Smooth muscle cell (in vitro differentiated cells): ENCODE measurements around the gene ARID5B. TPM values are rescaled to one million over a fixed set of nuclear protein-coding genes. Genes with fewer than 3 reads are reported as not detected.
A peak's percentile ranks its signal among the peaks of the same experiment; 100 is the strongest.

Experiments used
- DNase-seq: peaks from one replicate; lab custom pipeline; 2025; ENCODE audit not compliant: unreplicated experiment; lab: John Stamatoyannopoulos, UW
- H2AFZ ChIP-seq: fragments of 200-600 bp; sonication (generic); 2 replicates; pipeline ENCODE4 v1.6.0; 2016; ENCODE audit warnings: antibody characterized with exemption, low read depth, mild to moderate bottlenecking
- H3F3A ChIP-seq: fragments of 200-600 bp; sonication (generic); 2 replicates; pipeline ENCODE4 v1.6.0; 2017; ENCODE audit warnings: antibody characterized with exemption, low read depth
- H3K27ac ChIP-seq: fragments of 200-600 bp; sonication (generic); 2 replicates; pipeline ENCODE4 v1.5.1; 2016; ENCODE audit warnings: low read depth, mild to moderate bottlenecking
- H3K27me3 ChIP-seq: fragments of 200-600 bp; sonication (generic); 2 replicates; pipeline ENCODE4 v1.6.1; 2016; ENCODE audit warnings: low read depth, mild to moderate bottlenecking
- H3K36me3 ChIP-seq: fragments of 200-600 bp; sonication (generic); 2 replicates; pipeline ENCODE4 v1.5.1; 2016; ENCODE audit warnings: low read depth
- H3K4me1 ChIP-seq: fragments of 200-600 bp; sonication (generic); 2 replicates; pipeline ENCODE4 v1.5.1; 2016; ENCODE audit warnings: low read depth
- H3K4me2 ChIP-seq: fragments of 200-600 bp; sonication (generic); 2 replicates; pipeline ENCODE4 v1.6.0; 2016; ENCODE audit warnings: mild to moderate bottlenecking
- H3K4me3 ChIP-seq: fragments of 200-600 bp; sonication (generic); 2 replicates; pipeline ENCODE4 v1.5.1; 2016; ENCODE audit warnings: mild to moderate bottlenecking
- H3K79me2 ChIP-seq: fragments of 200-600 bp; sonication (generic); 2 replicates; pipeline ENCODE4 v1.6.0; 2016; ENCODE audit warnings: low read depth, mild to moderate bottlenecking
- H3K9ac ChIP-seq: fragments of 200-600 bp; sonication (generic); 2 replicates; pipeline ENCODE4 v1.6.0; 2016; ENCODE audit warnings: low read depth
- H3K9me3 ChIP-seq: fragments of 200-600 bp; sonication (generic); replicated peaks from 2 replicates; pipeline ENCODE4 v1.5.1; 2016; ENCODE audit warnings: low read depth
- H4K20me1 ChIP-seq: fragments of 200-600 bp; sonication (generic); 2 replicates; pipeline ENCODE4 v1.6.0; 2016; ENCODE audit warnings: low read depth
- WGBS: methylation state at CpG from one replicate; pipeline ENCODE4 v1.1.7; 2016; ENCODE audit warnings: low lambda C conversion rate; 5-methylcytosine and 5-hydroxymethylcytosine counted together
- polyA plus RNA-seq: library from polyadenylated mRNA; unstranded; fragments of >200 nt; fragmentation: Nextera tagmentation; extraction: Ambion mirVana; gene quantifications from 2 replicates; pipeline ENCODE4 v1.2.1, GENCODE V29; 2016
- total RNA-seq: library from RNA; depleted of rRNA; stranded (reverse); fragments of >200 nt; gene quantifications from 2 replicates; pipeline ENCODE4 v1.2.3, GENCODE V29; 2014
- TF ChIP-seq, protein P1 (sequence below): fragments of 200-600 bp; sonication (generic); IDR thresholded peaks from 2 replicates; pipeline ENCODE4 v1.5.1; 2017; ENCODE audit warnings: borderline replicate concordance, mild to moderate bottlenecking, antibody characterized with exemption; ENCODE audit not compliant: insufficient read depth, poor library complexity, severe bottlenecking

ARID5B gene
- total and polyA plus RNA-seq, 2 experiments from 2014 or later = 49.0 to 67.6 TPM

DNA sequence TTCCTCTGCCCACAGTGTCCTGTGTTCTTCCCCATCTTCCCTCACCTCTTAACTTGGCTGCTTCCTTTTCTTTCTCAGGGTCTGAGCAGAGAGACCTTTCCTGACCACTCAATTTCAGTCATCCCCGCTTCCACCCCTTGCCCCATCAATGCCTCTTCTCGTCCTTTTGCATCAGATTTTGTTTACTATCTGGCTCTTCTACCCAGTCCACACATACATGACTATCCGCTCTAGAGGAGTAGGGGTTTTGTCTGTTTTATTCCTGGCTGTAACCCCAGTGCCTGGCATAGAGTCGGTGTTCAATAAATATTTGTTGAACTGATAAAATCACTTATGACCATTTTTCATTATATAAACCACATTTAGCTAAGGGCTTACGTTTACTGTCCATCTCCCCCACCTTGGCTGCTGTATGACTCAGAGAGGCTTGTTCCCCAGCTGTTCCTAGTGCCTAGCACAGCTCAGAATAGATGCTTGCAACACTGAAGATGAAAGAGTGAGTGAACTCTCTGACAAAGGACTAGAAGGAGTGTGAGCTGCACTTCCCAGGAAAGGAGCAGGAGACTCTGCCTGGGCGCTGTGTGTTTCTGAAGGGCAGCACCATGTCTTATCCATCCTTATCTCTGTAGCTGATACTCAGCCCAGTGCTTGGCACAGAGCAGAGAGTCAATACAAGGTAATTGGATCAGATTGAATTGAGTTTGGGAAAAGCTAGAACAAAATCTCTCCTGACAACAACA is 21.9 kb downstream of the ARID5B start:
- H3K4me1 ChIP-seq = peaks cover 9% of the 10 kb centered on the region
- TF ChIP-seq, protein P1, sequence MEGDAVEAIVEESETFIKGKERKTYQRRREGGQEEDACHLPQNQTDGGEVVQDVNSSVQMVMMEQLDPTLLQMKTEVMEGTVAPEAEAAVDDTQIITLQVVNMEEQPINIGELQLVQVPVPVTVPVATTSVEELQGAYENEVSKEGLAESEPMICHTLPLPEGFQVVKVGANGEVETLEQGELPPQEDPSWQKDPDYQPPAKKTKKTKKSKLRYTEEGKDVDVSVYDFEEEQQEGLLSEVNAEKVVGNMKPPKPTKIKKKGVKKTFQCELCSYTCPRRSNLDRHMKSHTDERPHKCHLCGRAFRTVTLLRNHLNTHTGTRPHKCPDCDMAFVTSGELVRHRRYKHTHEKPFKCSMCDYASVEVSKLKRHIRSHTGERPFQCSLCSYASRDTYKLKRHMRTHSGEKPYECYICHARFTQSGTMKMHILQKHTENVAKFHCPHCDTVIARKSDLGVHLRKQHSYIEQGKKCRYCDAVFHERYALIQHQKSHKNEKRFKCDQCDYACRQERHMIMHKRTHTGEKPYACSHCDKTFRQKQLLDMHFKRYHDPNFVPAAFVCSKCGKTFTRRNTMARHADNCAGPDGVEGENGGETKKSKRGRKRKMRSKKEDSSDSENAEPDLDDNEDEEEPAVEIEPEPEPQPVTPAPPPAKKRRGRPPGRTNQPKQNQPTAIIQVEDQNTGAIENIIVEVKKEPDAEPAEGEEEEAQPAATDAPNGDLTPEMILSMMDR = no peak
- H3F3A ChIP-seq = peaks cover 5% of the 10 kb centered on the region
- H3K36me3 ChIP-seq = no peaks in the 10 kb centered on the region
- no peak overlapping the region for H2AFZ ChIP-seq
- no peak overlapping the region for H3K27ac ChIP-seq
- H4K20me1 ChIP-seq = peaks cover 97% of the 10 kb centered on the region
- no peak for DNase-seq
- peaks cover 96% of the 10 kb centered on the region for H3K79me2 ChIP-seq
- no peak overlapping the region for H3K4me3 ChIP-seq
- WGBS = 57% methylated on average over 6 of the region's 6 CpGs
- no peaks in the 10 kb centered on the region for H3K27me3 ChIP-seq
- H3K4me2 ChIP-seq = no peak overlapping the region
- no peak overlapping the region for H3K9ac ChIP-seq
- H3K9me3 ChIP-seq = no peaks in the 10 kb centered on the region

DNA sequence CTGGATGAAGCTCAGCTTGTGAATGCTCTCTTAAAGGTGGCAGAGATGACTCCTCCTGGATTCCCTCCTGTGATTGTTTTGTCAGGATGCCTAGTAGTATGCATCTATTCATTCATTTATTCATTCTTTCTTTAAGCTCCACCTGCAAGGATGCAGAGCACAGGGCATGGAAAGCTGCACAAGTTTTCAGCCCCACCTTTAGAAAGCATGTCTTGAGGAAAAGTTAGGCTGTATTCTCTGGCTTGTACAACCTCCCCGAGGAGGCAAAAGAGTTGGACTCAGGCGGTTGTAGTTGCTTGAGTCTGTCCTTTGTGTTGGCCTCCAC is 22.4 kb downstream of the ARID5B start:
- H2AFZ ChIP-seq = no peak overlapping the region
- no peak overlapping the region for H3K4me2 ChIP-seq
- DNase-seq = no peak
- H3K4me1 ChIP-seq = peaks cover 9% of the 10 kb centered on the region
- peaks cover 96% of the 10 kb centered on the region for H4K20me1 ChIP-seq
- TF ChIP-seq, protein P1 = no peak
- no peaks in the 10 kb centered on the region for H3K27me3 ChIP-seq
- peaks cover 96% of the 10 kb centered on the region for H3K79me2 ChIP-seq
- no peaks in the 10 kb centered on the region for H3K9me3 ChIP-seq
- H3K27ac ChIP-seq = no peak overlapping the region
- H3F3A ChIP-seq = peaks cover 5% of the 10 kb centered on the region
- WGBS = 92% methylated on average over 2 of the region's 2 CpGs
- no peak overlapping the region for H3K9ac ChIP-seq
- no peaks in the 10 kb centered on the region for H3K36me3 ChIP-seq
- H3K4me3 ChIP-seq = no peak overlapping the region

DNA sequence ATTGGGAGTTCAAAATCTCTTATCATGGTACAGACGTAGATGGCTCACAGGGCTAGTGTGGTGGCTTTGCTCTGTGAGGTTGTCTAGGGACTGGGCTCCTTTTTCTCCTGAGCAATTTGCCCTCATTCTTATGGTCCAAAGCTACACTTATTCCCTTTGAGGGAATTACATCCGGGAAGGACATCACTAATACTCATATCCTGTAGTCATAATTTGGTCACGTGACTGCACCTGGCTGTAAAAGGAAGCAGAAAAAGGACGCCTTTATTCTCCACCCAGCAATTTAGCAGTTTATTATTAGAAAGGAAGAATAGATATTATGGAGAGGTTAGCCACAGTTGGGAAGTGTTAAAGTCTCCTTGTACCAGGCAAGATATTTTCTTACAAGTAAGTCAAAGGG is 28.1 kb downstream of the ARID5B start:
- Histone ChIP-seq H3K4me3 (no peak overlapping the region), H3K4me2 (no peak overlapping the region), H3F3A (peaks cover 28% of the 10 kb centered on the region), H3K36me3 (no peaks in the 10 kb centered on the region), H2AFZ (no peak overlapping the region), H4K20me1 (peaks cover 43% of the 10 kb centered on the region), H3K79me2 (peaks cover 74% of the 10 kb centered on the region), H3K9ac (no peak overlapping the region), H3K4me1 (no peaks in the 10 kb centered on the region), H3K27me3 (no peaks in the 10 kb centered on the region), H3K27ac (no peak overlapping the region), H3K9me3 (no peaks in the 10 kb centered on the region)
- DNase-seq = no peak
- TF ChIP-seq, protein P1 = no peak
- WGBS = 97% methylated on average over 4 of the region's 4 CpGs

DNA sequence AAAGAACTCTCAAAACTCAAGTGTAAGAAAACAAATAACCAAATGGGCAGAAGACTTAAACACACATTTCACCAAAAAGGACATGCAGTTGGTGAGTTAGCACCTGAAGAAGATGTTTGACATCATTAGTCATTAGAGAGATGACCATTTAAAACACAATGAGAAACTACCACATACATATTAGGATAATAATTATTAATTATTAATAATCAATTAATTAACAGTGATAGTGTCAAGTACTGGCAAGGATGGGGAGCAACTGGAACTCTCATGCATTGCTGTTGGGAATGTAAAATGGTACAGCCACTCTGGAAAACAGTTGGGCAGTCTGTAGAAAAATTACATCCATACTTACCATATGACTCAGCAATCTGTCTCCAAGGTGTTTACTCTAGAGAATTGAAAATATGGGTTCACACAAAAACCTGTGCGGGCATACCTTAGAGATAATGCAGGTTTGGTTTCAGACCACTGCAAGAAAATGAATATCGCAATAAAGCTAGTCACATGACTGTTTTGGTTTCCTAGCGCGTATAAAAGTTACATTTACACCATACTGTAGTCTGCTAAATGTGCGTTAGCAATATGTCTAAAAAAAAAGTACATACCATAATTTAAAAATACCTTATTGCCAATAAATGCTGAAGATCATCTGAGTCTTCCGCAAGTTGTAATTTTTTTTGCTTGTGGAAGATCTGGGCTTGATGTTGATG is 30.3 kb downstream of the ARID5B start:
- TF ChIP-seq, protein P1 = no peak
- peak overlapping the region; percentile 33 for H3K27ac ChIP-seq
- WGBS = 90% methylated on average over 6 of the region's 6 CpGs
- no peak for DNase-seq
- H3K9ac ChIP-seq = no peak overlapping the region
- no peak overlapping the region for H3K4me3 ChIP-seq
- H3K4me1 ChIP-seq = peaks cover 6% of the 10 kb centered on the region
- H3K9me3 ChIP-seq = no peaks in the 10 kb centered on the region
- H2AFZ ChIP-seq = no peak overlapping the region
- no peak overlapping the region for H3K4me2 ChIP-seq
- H3K36me3 ChIP-seq = no peaks in the 10 kb centered on the region
- H4K20me1 ChIP-seq = peaks cover 22% of the 10 kb centered on the region
- H3F3A ChIP-seq = peaks cover 32% of the 10 kb centered on the region
- H3K79me2 ChIP-seq = peaks cover 67% of the 10 kb centered on the region
- no peaks in the 10 kb centered on the region for H3K27me3 ChIP-seq
